GM21367 (cell line): ENCODE data around the gene MED12L.

Experiments
- ATAC-seq: cut with Tn5 transposase; IDR thresholded peaks from one replicate; pipeline ENCODE4 v1.9.1; 2021; ENCODE audit not compliant: unreplicated experiment

MED12L gene

DNA sequence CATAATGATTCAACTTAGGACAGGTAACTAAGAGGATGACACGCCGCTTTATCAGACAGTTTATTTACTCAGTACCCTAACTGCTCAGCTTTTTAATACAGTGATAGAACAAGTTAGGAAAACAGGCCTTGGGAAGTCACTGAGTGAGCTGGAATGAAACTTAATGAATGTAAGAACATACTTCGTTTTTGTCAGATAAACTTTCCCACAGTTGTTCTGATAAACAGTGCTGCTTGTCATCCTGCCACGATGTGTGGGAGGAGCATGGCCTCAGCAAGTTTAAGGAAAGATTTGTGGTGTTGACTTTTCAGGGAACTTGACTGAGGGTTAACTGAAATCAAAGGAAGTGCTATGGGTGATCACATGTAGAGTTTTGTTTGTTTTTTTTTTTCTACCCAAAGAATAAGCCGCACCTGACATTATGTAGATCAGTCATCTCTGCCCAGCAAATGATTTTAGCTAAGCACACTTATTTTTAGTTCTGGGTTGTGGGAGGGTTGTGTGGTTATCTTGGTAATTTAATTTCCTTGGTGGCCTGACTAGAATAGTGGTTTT, 198.5 kb downstream of the MED12L start:
- no peak for ATAC-seq

DNA sequence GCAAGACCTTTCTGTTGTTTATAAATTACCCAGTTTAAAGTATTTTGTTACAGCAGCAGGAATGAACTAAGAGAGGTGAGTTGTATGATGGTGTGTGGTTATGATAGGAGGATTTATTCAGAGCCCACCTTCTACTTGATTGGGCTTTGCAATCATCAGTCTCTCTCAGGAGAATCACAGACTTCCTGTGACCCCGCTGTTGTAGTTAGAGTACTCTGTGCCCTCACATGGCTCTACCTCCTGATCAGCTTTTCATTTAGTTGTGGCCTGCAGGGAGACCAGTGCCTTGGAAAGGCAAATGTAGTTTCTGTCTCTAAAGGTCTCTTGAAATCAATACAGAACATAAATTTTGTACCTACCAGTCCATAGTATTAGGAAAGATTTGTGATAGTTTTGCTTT, 200.5 kb downstream of the MED12L start:
- ATAC-seq = no peak

DNA sequence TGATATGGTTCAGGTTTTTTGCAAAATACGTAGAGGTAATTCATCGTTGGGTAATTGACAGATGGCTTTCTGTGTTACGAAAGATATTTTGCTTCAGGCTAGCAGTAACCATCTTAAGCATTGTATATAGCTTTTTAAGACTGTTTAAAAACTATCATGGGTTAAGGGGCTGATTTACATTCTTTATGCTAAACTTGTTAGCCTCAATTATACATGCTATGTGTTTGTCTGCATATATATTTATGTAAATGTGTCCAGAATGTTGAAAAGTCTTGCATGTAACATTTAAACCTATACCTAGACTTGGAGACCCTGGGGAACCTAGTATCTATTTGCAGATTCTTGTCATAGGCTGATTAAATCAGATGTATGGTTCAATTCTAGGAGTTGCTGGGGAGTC, 204.0 kb downstream of the MED12L start:
- ATAC-seq = no peak

DNA sequence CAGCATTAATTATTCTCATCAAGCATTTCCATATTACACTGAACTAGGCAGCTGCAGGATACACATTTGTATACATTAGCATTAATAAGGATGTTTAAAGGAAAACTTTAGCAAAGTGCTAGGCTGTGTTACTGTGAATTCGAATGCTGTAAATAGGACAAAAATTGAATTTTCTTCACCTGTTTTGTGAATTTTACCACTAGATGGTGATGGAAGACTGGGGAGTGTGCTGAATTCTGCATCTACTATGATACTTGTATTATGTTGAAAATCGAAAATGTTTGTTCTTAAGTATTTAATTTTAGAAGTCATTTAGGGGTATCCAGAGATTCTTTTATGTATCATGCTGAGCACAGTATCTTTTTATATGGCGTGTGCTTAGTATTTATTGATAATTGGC, 205.2 kb downstream of the MED12L start:
- no peak for ATAC-seq

DNA sequence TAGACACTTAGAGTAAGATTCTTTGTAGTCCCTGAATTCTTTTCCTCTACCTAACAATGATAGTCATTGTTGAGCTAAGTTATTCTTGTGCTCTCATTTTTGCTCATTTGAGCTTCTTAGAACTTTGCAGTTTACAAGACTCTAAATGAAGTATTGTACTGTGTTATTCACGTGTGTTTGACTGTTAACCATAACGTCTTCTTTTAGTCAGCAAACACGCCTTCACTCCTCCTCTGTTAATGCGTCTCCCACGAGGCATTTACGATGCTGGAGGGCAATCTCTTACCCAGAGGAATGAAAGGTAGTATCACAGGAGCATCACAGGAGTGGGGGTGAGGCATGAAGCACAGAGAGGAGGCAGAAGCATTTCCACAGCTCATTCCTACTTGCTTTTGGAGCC, 207.7 kb downstream of the MED12L start:
- ATAC-seq = no peak

DNA sequence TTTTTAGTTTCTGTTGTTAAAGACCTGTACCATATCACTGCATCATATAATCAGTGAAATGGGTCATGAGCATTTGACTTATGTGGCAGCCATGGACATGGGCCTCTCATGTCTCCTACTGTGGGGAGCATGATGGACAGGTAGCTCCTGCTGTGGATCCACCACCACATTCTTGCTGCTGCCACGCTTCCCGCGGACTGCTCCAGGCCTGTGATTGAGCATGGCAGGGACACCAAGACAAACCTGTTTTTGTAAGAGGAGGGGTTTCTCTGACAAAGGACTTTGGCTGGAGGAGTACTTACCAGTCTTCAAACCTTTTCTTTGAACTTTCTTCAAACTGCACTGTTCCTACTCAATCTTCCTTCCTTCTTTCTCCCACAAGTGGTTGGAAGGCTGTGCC, 210.8 kb downstream of the MED12L start:
- ATAC-seq = no peak

DNA sequence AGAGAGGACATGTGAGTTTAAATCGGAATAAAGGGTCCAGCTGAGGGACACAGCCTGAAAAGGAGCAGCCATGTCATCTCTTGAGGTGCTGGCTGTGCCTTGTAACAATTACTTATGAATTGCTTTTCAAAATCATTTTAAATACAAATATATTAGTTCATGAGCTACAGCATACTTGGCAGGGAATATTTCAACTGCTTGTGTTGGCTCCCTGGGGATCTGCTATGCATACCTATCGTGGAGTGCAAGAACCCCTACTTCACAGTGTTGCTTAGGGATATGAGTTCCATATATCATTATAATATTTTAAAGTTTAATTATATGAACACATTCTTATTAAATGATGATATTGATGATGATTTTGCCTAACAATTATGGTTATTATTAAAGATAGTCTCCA, 212.0 kb downstream of the MED12L start:
- no peak for ATAC-seq

DNA sequence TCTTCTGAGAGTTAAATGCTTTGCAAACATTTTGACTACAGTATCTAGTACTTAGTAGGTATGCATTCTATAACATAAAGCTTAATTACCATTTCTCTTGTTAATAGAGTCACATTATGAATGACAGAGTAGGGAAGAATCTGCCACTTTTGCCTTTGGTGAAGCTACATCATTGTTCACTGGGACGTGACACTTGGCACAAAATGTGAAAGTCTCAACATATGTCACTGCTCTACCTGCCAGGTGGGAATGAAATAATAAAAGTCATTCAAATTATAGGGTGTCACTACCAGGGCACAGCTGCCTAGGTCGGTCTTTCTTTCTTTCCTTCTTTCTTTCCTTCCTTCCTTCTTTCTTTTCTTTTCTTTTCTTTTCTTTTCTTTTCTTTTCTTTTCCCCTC, 213.5 kb downstream of the MED12L start:
- ATAC-seq = no peak

DNA sequence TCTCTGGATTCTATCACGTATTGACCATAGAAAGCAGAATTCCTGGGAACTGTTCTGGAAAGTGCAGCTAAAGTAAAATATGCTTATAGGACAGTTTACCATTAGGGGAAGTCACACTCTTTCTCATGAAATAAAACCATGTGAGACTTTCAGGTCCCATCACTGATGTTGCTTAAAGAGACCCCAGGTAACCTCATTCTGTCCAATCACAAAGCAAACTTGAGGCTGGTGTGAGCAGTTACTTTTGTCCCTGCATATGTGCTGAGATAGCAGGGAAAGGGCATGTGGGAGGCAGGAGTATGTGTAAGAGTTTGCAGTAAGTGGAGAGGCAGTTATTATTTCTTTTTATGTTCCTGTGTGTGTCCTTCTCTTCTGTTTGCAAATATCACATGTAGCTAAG, 215.1 kb downstream of the MED12L start:
- ATAC-seq = no peak

DNA sequence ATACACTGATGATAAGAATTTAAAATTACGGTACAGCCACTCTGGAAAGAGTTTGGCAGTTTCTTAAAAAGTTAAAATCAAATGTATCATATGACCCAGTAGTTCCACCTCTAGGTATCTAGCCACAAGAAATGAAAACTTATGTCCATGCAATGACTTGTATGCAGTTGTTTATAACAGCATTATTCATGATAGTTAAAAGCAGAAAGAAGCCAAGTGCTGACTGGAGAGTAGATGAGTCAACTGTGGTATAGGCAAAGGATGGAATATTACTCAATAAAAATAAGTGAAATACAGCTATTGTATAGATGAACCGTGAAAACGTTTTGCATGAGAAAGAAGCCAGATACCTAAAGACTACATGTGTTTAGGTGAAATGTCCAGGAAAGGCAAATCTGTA, 216.3 kb downstream of the MED12L start:
- no peak for ATAC-seq

DNA sequence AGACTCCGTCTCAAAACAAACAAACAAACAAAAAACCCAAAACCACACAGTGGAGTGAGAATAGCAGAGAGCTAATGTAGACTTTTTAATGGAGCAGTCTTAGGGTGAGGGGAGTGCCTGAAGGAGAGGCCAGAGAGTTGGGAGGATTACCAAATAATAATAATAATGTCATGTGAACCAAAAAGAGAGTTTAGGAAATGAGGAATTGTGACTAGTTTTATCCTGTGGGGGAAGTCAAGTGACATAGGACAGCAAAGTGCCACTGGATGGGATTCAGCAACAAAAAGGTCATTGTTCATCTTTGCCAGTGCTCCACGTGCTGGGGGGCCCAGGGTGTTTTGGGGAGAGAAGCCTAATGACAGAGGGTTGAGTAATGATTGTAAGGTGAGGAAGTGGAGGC, 218.3 kb downstream of the MED12L start:
- ATAC-seq = no peak

DNA sequence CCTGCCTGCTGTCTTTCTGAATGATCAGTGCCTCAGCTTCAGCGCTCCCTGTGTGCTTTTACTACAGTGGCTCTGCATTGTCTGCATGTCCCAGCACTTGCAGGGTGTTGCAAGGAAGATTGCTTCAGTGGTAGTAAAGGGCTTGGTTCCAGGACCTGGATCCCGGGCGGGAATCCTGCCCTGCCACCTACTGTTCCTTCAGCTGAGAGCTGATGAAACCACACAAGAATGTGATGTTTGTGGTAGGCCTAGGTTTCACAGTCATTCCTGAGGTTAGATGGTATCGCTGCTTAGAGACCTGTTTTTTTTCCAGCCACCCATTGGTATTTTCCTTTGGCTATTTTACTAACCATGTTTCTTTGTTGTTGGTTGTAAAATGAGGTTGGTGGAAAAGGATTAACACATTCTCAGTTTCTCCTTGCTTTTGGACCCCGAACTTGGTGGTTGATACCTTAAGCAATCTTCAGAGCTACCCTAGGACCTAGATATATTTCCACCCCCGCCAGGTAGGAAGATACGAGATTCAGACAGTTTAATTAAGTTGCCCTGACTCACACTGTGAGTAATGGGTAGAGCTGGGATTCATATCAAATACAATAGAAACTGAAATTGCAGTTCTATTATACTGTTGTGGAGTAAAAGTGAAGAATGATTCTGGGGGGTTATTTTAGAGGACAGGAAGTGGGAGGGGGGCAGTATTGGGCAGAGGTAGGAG, 219.8 kb downstream of the MED12L start:
- ATAC-seq = no peak

DNA sequence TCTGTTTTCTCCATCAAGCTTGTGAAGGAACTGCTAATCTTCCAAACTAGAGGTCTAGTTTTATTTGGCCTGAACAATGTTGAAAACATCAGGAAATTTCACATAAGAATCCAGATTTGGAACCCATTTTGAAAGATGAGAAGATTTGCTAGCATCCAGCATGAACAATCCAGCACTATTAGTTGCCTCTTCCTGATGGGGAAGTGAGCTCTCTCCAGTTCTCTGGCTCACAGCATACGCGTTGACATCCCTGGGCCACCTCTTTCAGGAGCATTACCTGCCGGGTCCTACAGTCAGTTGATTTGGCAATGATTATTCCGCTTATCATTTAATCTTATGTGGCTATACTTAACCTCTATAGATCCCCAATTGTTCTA, 220.3 kb downstream of the MED12L start:
- ATAC-seq = no peak

DNA sequence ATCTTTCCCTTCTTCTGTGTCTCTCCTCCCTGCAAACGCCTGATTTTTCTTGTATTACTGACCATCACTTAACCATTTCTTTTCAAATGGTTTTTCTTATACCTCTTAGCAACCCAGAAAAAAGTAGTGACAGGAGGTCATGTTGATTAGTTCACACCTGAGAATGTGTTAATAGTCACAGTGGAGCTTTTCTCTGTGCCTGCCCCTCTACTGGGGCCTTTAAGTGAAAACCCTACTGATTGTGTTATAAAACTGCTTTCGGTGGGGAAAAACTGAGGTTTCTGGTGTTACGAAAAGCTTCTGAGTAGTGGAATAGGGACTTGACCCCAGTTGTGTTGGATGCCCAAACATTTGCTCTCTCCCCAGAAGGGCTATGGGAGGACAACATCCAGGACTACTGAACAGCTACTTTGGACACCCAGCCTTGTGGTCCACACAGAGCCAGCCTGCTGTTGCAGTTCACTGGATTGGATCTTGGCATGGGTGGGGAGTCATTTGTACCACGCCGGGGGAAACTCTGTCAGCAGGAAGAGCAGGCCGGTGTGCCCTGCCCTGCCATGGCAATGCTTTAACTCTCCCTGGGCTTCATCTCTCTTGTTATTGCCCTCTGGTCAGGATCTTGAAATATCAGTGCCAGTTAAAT, 220.8 kb downstream of the MED12L start:
- no peak for ATAC-seq

DNA sequence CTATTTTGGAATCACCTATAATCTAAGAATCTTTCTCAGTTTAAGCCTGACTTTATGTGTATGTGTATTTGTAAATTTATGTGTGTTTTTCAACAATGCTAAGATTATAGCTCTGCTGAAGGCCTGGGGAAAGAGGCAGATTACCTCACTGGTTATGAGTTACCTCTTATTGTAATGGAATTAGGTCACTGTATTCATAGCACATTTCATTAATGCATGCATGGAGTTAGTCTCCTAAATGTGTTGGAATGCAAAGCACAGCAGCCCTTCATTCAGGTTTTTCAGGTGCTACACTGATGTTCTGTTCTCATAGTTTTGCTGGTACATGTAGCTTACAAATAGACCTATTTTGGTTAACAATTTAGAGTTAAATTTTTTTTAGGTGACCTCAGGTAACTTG, 221.7 kb downstream of the MED12L start:
- ATAC-seq = no peak

DNA sequence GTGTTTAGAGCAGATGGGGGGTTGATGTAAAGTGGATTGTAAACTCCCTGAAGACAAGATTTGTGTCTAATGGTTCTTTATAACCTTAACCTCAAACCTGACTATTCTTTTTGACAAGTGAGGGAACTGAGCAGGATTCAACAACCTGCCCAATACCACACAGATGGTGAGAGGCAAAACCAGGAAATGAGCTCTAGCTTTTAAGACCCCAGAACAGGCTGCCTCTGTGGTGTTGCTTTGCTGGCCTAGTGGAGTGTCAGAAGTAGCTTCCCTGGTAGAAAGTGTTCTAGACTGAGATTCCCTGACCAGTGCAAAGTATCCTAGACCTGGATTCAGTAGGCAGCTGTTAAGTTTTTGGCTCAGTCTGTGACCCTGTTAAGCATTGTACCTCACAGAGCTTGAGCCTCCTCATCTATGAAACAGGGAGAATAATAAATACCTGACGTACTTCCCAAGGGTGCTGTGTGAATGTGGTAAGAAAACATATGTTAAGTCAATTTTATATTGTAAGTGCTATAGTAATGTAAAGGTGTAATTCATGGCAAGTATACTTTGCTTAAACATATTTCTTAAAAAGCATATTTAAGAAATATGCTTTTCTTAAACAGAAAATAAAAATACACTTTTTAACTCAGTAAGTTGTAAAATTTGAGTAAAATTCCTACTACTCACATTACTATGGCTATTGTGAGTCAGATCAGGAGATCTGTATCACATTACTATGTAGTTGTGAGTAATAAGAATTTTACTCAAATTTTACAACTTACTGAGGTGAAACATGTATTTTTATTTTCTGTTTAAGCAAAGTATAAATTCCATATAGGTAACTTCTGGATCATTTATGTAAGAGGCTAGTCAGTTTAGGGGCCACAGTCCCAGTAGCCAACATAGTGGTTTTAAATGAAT, 222.4 kb downstream of the MED12L start:
- ATAC-seq = no peak

DNA sequence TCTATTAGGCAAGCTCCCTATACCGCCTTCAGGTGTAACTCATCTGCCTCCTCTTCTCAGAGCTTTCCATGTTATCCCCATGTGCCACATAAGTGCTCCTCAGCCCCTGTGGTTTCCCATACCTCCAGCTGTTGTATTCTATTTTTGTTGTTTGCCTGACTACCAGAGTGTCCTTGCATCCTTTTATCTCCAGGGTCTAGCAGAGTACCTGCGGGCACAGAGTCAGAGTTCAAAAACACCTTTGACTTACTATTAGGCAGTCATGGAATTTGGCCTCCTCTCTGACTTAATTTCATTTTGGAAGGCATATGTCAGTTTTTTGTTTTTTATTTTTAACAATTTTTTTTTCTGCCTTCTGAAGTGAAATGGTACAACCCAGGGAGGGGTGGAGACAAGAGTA, 224.1 kb downstream of the MED12L start:
- ATAC-seq = no peak

DNA sequence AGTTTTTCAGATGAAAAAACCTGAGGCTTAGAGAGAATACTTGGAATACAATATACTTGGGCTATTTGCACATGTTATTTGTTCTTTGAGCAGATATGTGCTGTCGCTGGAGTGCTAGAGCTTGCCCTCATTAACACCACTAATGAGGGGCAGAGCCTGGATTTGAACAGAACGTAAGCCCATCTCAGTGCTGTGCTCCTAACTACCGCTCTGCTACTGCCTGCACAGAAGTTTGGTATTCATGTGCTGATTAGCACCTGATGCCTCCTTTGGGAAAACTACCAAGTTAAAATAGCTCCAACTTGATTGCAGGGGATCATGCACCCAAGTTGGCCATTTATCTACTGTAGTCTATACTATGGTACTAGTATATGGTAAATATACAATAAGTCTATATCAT, 227.5 kb downstream of the MED12L start:
- ATAC-seq = no peak

DNA sequence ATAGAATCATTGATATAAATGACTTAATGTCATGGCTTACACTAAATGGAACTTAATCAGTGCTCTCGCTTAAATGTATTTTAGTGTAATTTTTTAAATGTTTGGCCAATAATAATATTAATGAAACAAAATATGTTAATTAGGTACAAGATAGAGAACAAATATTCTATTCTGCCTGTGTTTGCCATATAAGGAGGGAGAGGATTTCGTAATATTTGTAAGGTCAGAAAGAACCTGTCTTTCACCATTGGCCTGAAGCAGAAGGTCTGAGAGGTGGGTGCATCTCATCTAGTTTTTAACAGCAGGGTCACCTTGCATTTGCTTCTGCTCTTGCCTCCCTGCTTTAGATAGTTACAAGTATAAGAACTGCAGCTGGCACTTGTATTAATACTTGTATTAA, 228.7 kb downstream of the MED12L start:
- no peak for ATAC-seq

DNA sequence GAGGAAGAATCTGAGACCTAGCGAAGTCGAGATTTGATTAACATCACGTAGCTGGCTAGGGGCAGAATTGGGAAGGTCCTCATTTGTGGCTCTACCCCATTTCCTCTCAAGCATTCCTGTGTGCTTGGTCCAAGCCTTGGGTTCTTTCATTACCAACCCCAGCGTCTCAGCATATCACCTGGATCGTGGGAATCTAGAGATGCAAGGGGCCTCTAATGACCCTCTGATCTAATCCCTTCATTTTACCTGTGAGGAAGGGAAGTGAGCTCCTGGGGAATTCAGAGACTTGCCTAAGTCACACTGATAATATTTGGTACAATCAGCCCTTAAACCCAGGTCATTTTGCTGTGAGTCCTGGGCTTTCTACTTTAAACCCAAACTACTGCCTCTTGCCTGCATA, 229.1 kb downstream of the MED12L start:
- no peak for ATAC-seq

DNA sequence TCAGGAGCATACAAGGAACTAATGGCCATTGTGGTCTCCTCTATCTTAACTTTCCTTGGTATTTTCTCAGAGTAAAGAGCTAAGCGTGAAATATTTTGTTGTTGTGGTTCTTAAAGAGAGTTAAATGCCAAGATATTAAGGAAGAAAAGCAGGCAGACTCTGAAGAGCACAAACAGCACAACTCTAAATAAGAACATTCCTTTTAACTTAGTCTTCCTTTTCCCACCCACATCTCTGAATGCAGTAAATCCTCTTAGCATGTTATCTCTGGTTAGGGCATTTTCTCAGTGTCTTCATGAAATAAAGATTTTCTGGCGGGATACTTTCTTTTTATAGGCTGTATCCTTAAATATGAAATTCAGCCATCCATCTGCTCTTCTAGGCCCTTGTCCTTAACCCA, 229.7 kb downstream of the MED12L start:
- ATAC-seq = no peak

DNA sequence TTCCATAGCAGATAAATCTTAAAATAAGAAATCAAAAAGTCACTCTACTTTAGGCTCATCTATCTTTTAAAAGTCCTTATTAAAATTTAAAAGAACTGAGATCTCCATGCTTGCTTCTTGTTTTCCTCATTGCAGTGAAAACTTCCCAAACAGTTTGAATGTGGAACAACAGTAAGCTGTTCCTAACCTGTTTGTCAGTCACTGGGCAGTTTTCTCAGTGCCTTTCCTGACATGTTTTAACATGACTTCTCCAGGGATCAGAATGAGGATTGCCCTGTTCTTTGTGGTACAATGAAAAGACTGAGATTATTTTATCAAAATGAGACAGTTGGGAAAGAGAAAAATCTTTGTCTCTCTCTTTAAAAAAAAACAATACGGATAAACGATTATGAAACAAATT, 230.4 kb downstream of the MED12L start:
- no peak for ATAC-seq
